SK-N-SH (cell line): ENCODE results near the gene IPPK. TPM values are rescaled to one million over a fixed set of nuclear protein-coding genes. Genes with fewer than 3 reads are reported as not detected.

ENCODE experiments used
- CTCF ChIA-PET: fragments of 300-600, 350-600 bp; formaldehyde crosslinking; extraction: SDS; loops from one replicate; lab custom pipeline; 2021; lab: Yijun Ruan, JAX
- POLR2A ChIA-PET: fragments of 350-600 bp; sonication (Branson Sonifier 250); formaldehyde crosslinking; extraction: SDS; loops from one replicate; lab custom pipeline; 2020; ENCODE audit warnings: antibody characterized with exemption, inconsistent platforms; lab: Yijun Ruan, JAX
- DNase-seq: peaks from one replicate; pipeline ENCODE4 v3.0.0; 2012
- H2AFZ ChIP-seq: fragments of 200-600 bp; sonication (generic); 2 replicates; pipeline ENCODE4 v1.8.1; 2016; ENCODE audit warnings: antibody characterized with exemption, mild to moderate bottlenecking, low read depth
- H3F3A ChIP-seq: fragments of 200-600 bp; sonication (generic); replicated peaks from 2 replicates; pipeline ENCODE3; 2016; ENCODE audit warnings: antibody characterized with exemption, mild to moderate bottlenecking; ENCODE audit not compliant: insufficient read depth
- H3K27ac ChIP-seq, 2 experiments: fragments of 200-500 bp in 1 of 2; fragments of 200-600 bp in 1 of 2; sonication (Bioruptor generic) in 1 of 2; sonication (generic), shearing (Covaris generic) in 1 of 2; 2 replicates each; pipeline versions ENCODE4 v1.5.1 to v1.6.1; 2014 to 2016; ENCODE audit warnings: low read depth in 2 of 2, inconsistent platforms in 1 of 2, low read length in 1 of 2, mild to moderate bottlenecking in 1 of 2, mixed read lengths in 1 of 2
- H3K27me3 ChIP-seq: fragments of 200-600 bp; sonication (generic), shearing (Covaris generic); 2 replicates; pipeline ENCODE4 v1.6.1; 2016; ENCODE audit warnings: mixed run types; ENCODE audit not compliant: insufficient read depth
- H3K36me3 ChIP-seq, 2 experiments: fragments of 200-500 bp in 1 of 2; fragments of 200-600 bp in 1 of 2; sonication (Bioruptor generic) in 1 of 2; sonication (generic) in 1 of 2; replicated peaks in 1 of 2; 2 replicates each; pipeline versions ENCODE3 to v1.5.1; 2014 to 2016; ENCODE audit warnings: low read length in 1 of 2, mild to moderate bottlenecking in 1 of 2; ENCODE audit not compliant: insufficient read depth in 2 of 2, control insufficient read depth in 1 of 2
- H3K4me1 ChIP-seq, 2 experiments: fragments of 200-500 bp in 1 of 2; fragments of 200-600 bp in 1 of 2; sonication (Bioruptor generic) in 1 of 2; sonication (generic), shearing (Covaris generic) in 1 of 2; 2 replicates each; pipeline versions ENCODE4 v1.5.1 to v1.6.1; 2014 to 2016; ENCODE audit warnings: low read depth in 1 of 2, low read length in 1 of 2, mixed run types in 1 of 2; ENCODE audit not compliant: insufficient read depth in 2 of 2, control insufficient read depth in 1 of 2
- H3K4me2 ChIP-seq: fragments of 200-600 bp; sonication (generic), shearing (Covaris generic); 2 replicates; pipeline ENCODE4 v1.6.1; 2017; ENCODE audit warnings: mixed run types
- H3K4me3 ChIP-seq, 2 experiments: fragments of 200-500 bp in 1 of 2; fragments of 200-600 bp in 1 of 2; sonication (Bioruptor generic) in 1 of 2; sonication (generic), shearing (Covaris generic) in 1 of 2; 2 replicates each; pipeline versions ENCODE4 v1.5.1 to v1.8.1; 2014 to 2016; ENCODE audit warnings: low read depth in 2 of 2, inconsistent platforms in 1 of 2, low read length in 1 of 2, mild to moderate bottlenecking in 1 of 2, mixed read lengths in 1 of 2, moderate library complexity in 1 of 2
- H3K79me2 ChIP-seq: fragments of 200-600 bp; sonication (generic); 2 replicates; pipeline ENCODE4 v1.8.1; 2017; ENCODE audit warnings: mild to moderate bottlenecking; ENCODE audit not compliant: insufficient read depth
- H3K9ac ChIP-seq: fragments of 200-600 bp; sonication (generic); 2 replicates; pipeline ENCODE4 v1.6.1; 2017; ENCODE audit warnings: mixed run types
- H3K9me2 ChIP-seq: fragments of 200-600 bp; sonication (generic); 2 replicates; pipeline ENCODE4 v1.6.1; 2017; ENCODE audit warnings: mixed run types
- H3K9me3 ChIP-seq: fragments of 200-600 bp; sonication (generic); 2 replicates; pipeline ENCODE4 v1.6.1; 2017; ENCODE audit warnings: mixed run types, mild to moderate bottlenecking, moderate library complexity
- H4K20me1 ChIP-seq: fragments of 200-600 bp; sonication (generic); 2 replicates; pipeline ENCODE4 v1.6.1; 2017; ENCODE audit warnings: mild to moderate bottlenecking, mixed run types; ENCODE audit not compliant: insufficient read depth
- CHD2 ChIP-seq: fragments of 150-350 bp; IDR thresholded peaks from 2 replicates; pipeline ENCODE4 v1.6.1; 2018; ENCODE audit warnings: low read length; ENCODE audit not compliant: partially characterized antibody
- EZH2phosphoT487 ChIP-seq: fragments of 200-600 bp; sonication (generic); IDR thresholded peaks from 2 replicates; pipeline ENCODE4 v1.6.1; 2017; ENCODE audit warnings: low read depth, mixed run types, mild to moderate bottlenecking, antibody characterized with exemption, moderate library complexity, borderline replicate concordance
- FOXJ3 ChIP-seq: sonication (generic); formaldehyde crosslinking; IDR thresholded peaks from 2 replicates; pipeline ENCODE4 v1.5.1; 2020; ENCODE audit warnings: mild to moderate bottlenecking, missing genetic modification reagents
- GABPA ChIP-seq: IDR thresholded peaks from 2 replicates; pipeline ENCODE4 v1.4.0; 2012; ENCODE audit warnings: low read depth, mild to moderate bottlenecking
- IRF3 ChIP-seq: fragments of 150-350 bp; IDR thresholded peaks from 2 replicates; pipeline ENCODE4 v1.6.1; 2016; ENCODE audit warnings: mild to moderate bottlenecking, low read depth, low read length
- MAX ChIP-seq: IDR thresholded peaks from 2 replicates; pipeline ENCODE4 v1.4.0; 2012; ENCODE audit warnings: low read depth
- MXI1 ChIP-seq: IDR thresholded peaks from 2 replicates; pipeline ENCODE4 v1.6.1; 2012; ENCODE audit warnings: mild to moderate bottlenecking, low read depth, low read length, improper control_type of control experiment
- NRF1 ChIP-seq: IDR thresholded peaks from 2 replicates; pipeline ENCODE4 v1.6.1; 2012; ENCODE audit warnings: low read depth, mild to moderate bottlenecking, low read length
- POLR2AphosphoS5 ChIP-seq: IDR thresholded peaks from 2 replicates; pipeline ENCODE4 v1.6.1; 2012; ENCODE audit warnings: low read depth, low read length
- TAF1 ChIP-seq: IDR thresholded peaks from 2 replicates; pipeline ENCODE4 v1.6.1; 2012; ENCODE audit warnings: low read depth, mild to moderate bottlenecking, low read length, moderate library complexity, borderline replicate concordance
- TCF12 ChIP-seq: IDR thresholded peaks from 2 replicates; pipeline ENCODE4 v1.4.0; 2012
- USF2 ChIP-seq: fragments of 150-350 bp; IDR thresholded peaks from 2 replicates; pipeline ENCODE4 v1.6.1; 2017; ENCODE audit warnings: antibody characterized with exemption, low read length, low read depth, borderline replicate concordance
- YY1 ChIP-seq: IDR thresholded peaks from 2 replicates; pipeline ENCODE4 v1.4.0; 2012; ENCODE audit warnings: low read depth, mild to moderate bottlenecking
- WGBS: methylation state at CpG from one replicate; pipeline ENCODE4 v1.1.6; 2017; ENCODE audit warnings: low lambda C conversion rate; 5-methylcytosine and 5-hydroxymethylcytosine counted together
- polyA plus RNA-seq, 3 experiments: library from polyadenylated mRNA; depleted of rRNA; stranded (reverse); fragments of >200 nt; gene quantifications; 2 replicates each; pipeline ENCODE4 v1.2.3, GENCODE V29; 2012
- TF ChIP-seq, protein P1 (sequence below): IDR thresholded peaks from 2 replicates; pipeline ENCODE4 v1.4.0; 2012; ENCODE audit warnings: low read depth, borderline replicate concordance
- TF ChIP-seq, protein P2 (sequence below): fragments of 200-600 bp; sonication (generic); IDR thresholded peaks from 2 replicates; pipeline ENCODE4 v1.6.1; 2017; ENCODE audit warnings: antibody characterized with exemption, mild to moderate bottlenecking, moderate library complexity

Gene IPPK
- polyA plus RNA-seq, 1 of the 3 experiments (the other 2 are of a cell fraction) = 16.5 TPM

- TF ChIP-seq IRF3 (no peak), TCF12 (no peak), MXI1 (peak; percentile 31; the same call in 1 of the 2 replicates), TAF1 (no peak), POLR2AphosphoS5 (no peak), FOXJ3 (CRISPR knock-in tag) (no peak)
- TF ChIP-seq, protein P1, sequence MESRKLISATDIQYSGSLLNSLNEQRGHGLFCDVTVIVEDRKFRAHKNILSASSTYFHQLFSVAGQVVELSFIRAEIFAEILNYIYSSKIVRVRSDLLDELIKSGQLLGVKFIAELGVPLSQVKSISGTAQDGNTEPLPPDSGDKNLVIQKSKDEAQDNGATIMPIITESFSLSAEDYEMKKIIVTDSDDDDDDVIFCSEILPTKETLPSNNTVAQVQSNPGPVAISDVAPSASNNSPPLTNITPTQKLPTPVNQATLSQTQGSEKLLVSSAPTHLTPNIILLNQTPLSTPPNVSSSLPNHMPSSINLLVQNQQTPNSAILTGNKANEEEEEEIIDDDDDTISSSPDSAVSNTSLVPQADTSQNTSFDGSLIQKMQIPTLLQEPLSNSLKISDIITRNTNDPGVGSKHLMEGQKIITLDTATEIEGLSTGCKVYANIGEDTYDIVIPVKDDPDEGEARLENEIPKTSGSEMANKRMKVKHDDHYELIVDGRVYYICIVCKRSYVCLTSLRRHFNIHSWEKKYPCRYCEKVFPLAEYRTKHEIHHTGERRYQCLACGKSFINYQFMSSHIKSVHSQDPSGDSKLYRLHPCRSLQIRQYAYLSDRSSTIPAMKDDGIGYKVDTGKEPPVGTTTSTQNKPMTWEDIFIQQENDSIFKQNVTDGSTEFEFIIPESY = no peak
Observed at GRCh38 chr9:92648474-92648971, 21.4 kb downstream of the IPPK start (continued).

DNA sequence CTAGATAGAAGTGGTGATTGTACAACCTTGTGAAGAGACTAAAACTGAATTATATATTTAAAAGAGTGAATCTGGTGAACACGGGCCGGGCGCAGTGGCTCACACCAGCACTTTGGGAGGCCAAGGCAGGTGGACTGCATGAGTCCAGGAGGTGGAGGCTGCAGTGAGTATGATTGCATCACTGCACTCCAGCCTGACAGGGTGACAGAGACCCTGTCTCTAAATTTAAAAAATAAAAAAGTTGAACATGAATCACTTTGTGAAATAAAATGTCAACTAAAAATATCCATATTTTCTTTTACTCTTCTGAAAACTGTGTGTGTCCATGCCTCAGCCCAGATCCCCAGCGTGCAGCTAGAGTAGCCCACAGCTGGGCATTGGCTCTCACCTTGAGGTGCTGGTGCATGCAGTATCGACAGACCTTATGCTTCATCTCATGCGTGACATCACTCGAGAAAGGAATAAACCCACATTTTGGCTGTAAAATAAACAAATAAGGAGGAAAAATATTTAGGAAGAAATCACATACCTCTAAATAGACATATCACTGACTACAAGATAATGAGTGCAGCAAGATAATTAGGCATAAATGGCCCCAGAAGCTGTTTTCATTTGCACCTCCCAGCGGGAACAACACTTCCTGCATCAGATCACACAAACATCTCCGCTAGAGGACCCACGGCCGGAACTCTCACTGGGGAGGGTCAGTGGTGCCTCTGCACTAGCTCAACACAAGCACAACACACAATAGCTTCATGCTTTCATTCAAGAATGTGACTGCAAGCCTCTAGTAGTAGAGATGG, 22.1 kb downstream of the IPPK start:
- peaks cover 0 to 39% of the 10 kb centered on the region in 2 experiments; a peak in 1 of 4 replicates for H3K4me1 ChIP-seq
- peaks cover 22% of the 10 kb centered on the region; the same call in 1 of the 2 replicates for H3K79me2 ChIP-seq
- peaks cover 50 to 65% of the 10 kb centered on the region in 2 experiments for H3K36me3 ChIP-seq
- H4K20me1 ChIP-seq = no peaks in the 10 kb centered on the region
- no peak overlapping the region for H3K4me3 ChIP-seq
- no peaks in the 10 kb centered on the region for H3K27me3 ChIP-seq
- H3F3A ChIP-seq = no peaks in the 10 kb centered on the region
- no peak overlapping the region for H3K9ac ChIP-seq
- WGBS = 96% methylated on average over 11 of the region's 11 CpGs
- DNase-seq = no peak
- H3K9me2 ChIP-seq = no peaks in the 10 kb centered on the region
- peak overlapping the region in 1 of 2 experiments; percentile 80; a peak in 2 of 4 replicates for H3K27ac ChIP-seq
- no peaks in the 10 kb centered on the region for H3K9me3 ChIP-seq
- CTCF ChIA-PET = interaction anchor here (0.9 to 2.0 kb wide), 8 partner anchors 10 to 315 kb away, joined by 3 to 13 read pairs (median 4); partner anchors contain the start of gene IPPK
- H2AFZ ChIP-seq = no peak overlapping the region
- no peak overlapping the region for H3K4me2 ChIP-seq
- POLR2A ChIA-PET = no interaction called here
- TF ChIP-seq USF2 (no peak), EZH2phosphoT487 (no peak), GABPA (no peak), NRF1 (no peak), YY1 (no peak), MAX (no peak), MXI1 (no peak), CHD2 (no peak), POLR2AphosphoS5 (no peak)
- TF ChIP-seq, protein P1 = no peak
- TF ChIP-seq, protein P2, sequence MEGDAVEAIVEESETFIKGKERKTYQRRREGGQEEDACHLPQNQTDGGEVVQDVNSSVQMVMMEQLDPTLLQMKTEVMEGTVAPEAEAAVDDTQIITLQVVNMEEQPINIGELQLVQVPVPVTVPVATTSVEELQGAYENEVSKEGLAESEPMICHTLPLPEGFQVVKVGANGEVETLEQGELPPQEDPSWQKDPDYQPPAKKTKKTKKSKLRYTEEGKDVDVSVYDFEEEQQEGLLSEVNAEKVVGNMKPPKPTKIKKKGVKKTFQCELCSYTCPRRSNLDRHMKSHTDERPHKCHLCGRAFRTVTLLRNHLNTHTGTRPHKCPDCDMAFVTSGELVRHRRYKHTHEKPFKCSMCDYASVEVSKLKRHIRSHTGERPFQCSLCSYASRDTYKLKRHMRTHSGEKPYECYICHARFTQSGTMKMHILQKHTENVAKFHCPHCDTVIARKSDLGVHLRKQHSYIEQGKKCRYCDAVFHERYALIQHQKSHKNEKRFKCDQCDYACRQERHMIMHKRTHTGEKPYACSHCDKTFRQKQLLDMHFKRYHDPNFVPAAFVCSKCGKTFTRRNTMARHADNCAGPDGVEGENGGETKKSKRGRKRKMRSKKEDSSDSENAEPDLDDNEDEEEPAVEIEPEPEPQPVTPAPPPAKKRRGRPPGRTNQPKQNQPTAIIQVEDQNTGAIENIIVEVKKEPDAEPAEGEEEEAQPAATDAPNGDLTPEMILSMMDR = no peak
